K562 (cell line): ENCODE results near the gene ZFYVE28. TPM values are rescaled to one million over a fixed set of nuclear protein-coding genes. Genes with fewer than 3 reads are reported as not detected.

Experiments used
- BDP1 ChIP-seq: IDR thresholded peaks from 3 replicates; pipeline ENCODE4 v1.6.1; 2011; ENCODE audit not compliant: insufficient read length, insufficient read depth
- CGGBP1 ChIP-seq: fragments of 250-450 bp; sonication (Bioruptor Pico); IDR thresholded peaks from 2 replicates; pipeline ENCODE4 v1.9.0; 2021; ENCODE audit warnings: mild to moderate bottlenecking
- E2F1 ChIP-seq: sonication (generic); formaldehyde crosslinking; IDR thresholded peaks from 2 replicates; pipeline ENCODE4 v1.8.1; 2023; ENCODE audit warnings: mild to moderate bottlenecking, missing genetic modification reagents, moderate library complexity
- E2F5 ChIP-seq: sonication (generic); formaldehyde crosslinking; IDR thresholded peaks from 2 replicates; pipeline ENCODE4 v1.8.0; 2022; ENCODE audit warnings: mild to moderate bottlenecking, missing genetic modification reagents
- GTF2E2 ChIP-seq: fragments of 200-800 bp; sonication (Bioruptor generic); IDR thresholded peaks from 2 replicates; pipeline ENCODE4 v1.6.1; 2016; ENCODE audit warnings: missing genetic modification characterization, missing compliant biosample characterization
- HCFC1 ChIP-seq: IDR thresholded peaks from 2 replicates; pipeline ENCODE4 v1.6.1; 2012; ENCODE audit warnings: low read depth, low read length, improper control_type of control experiment
- HDGF ChIP-seq: fragments of 450-650 bp; IDR thresholded peaks from 2 replicates; pipeline ENCODE4 v1.6.1; 2016
- RBBP5 ChIP-seq: fragments of 200-600 bp; sonication (generic); IDR thresholded peaks from 2 replicates; pipeline ENCODE4 v1.6.1; 2012; ENCODE audit warnings: borderline replicate concordance, mild to moderate bottlenecking, low read length, control low read depth, inconsistent platforms; ENCODE audit not compliant: insufficient read depth, poor library complexity, severe bottlenecking
- RFX1 ChIP-seq: fragments of 450-650 bp; IDR thresholded peaks from 2 replicates; pipeline ENCODE4 v1.6.1; 2016; ENCODE audit warnings: mild to moderate bottlenecking, moderate library complexity
- SMAD4 ChIP-seq: fragments of 250-450 bp; sonication (Bioruptor Pico); conservative IDR thresholded peaks from 2 replicates; pipeline ENCODE4 v1.8.0; 2021; ENCODE audit warnings: inconsistent platforms, mild to moderate bottlenecking, moderate library complexity
- SOX6 ChIP-seq: fragments of 450-650 bp; IDR thresholded peaks from 2 replicates; pipeline ENCODE4 v1.6.1; 2014; ENCODE audit warnings: mild to moderate bottlenecking
- TBL1XR1 ChIP-seq, 2 experiments: IDR thresholded peaks; 2 replicates each; pipeline ENCODE4 v1.6.1; 2012; ENCODE audit warnings: improper control_type of control experiment in 2 of 2, low read length in 2 of 2, mild to moderate bottlenecking in 1 of 2
- TBP ChIP-seq: optimal IDR thresholded peaks from 2 replicates; pipeline ENCODE3; 2011; ENCODE audit warnings: low read depth, low read length, improper control_type of control experiment
- USF2 ChIP-seq: sonication (generic); formaldehyde crosslinking; IDR thresholded peaks from 2 replicates; pipeline ENCODE4 v1.5.0; 2020; ENCODE audit warnings: missing genetic modification reagents
- YY1 ChIP-seq, 3 experiments: IDR thresholded peaks; 2 replicates each; pipeline ENCODE4 v1.6.1; 2011; ENCODE audit warnings: low read length in 2 of 3, mild to moderate bottlenecking in 2 of 3, moderate library complexity in 2 of 3, borderline replicate concordance in 1 of 3, control low read depth in 1 of 3, low read depth in 1 of 3; ENCODE audit not compliant: insufficient read depth in 3 of 3, insufficient replicate concordance in 2 of 3, control insufficient read depth in 1 of 3, insufficient read length in 1 of 3; ENCODE audit errors: extremely low read depth in 1 of 3
- ZBTB8A ChIP-seq: fragments of 450-650 bp; IDR thresholded peaks from 2 replicates; pipeline ENCODE4 v1.6.1; 2018; ENCODE audit warnings: mild to moderate bottlenecking, moderate library complexity; ENCODE audit not compliant: partially characterized antibody
- ZNF644 ChIP-seq: fragments of 200-800 bp; sonication (Bioruptor generic); IDR thresholded peaks from 2 replicates; pipeline ENCODE4 v1.6.1; 2016; ENCODE audit warnings: low read depth, missing genetic modification characterization, missing compliant biosample characterization
- ZNF764 ChIP-seq: fragments of 250-450 bp; sonication (Bioruptor Pico); IDR thresholded peaks from 2 replicates; pipeline ENCODE4 v1.4.0; 2020; ENCODE audit warnings: low read depth, mild to moderate bottlenecking, moderate library complexity
- polyA plus RNA-seq, 8 experiments: library from polyadenylated mRNA; depleted of rRNA in 4 of 8; stranded (reverse) in 5 of 8; unstranded in 3 of 8; fragments of >200 nt; fragmentation: Nextera tagmentation in 2 of 8; fragmentation: Illumina TruSeq in 1 of 8; extraction: Ambion mirVana in 2 of 8; extraction: Trizol in 1 of 8; gene quantifications; 2 replicates each; pipeline versions ENCODE4 v1.2.1 to v1.2.3, GENCODE V29; 2011 to 2014; ENCODE audit warnings: inconsistent platforms in 1 of 8, missing spikeins in 1 of 8
- total RNA-seq, 7 experiments: library from RNA; depleted of rRNA in 6 of 7; stranded (reverse); fragments of >200 nt in 6 of 7; fragmentation: Illumina TruSeq in 2 of 7; extraction: Trizol in 2 of 7; gene quantifications; 2 replicates each; pipeline versions ENCODE4 v1.2.1 to v1.2.3, GENCODE V29; 2011 to 2021; ENCODE audit warnings: low replicate concordance in 1 of 7

ZFYVE28 gene
- total and polyA plus RNA-seq, 9 of the 15 experiments (the other 6 are each of a cell fraction or from before 2014, with no cell fraction given): 1.3 to 24.8 (median 8.9) TPM

- TF ChIP-seq SMAD4 (CRISPR knock-in tag): peak; percentile 59
- peak; percentile 93 for TF ChIP-seq E2F1 (CRISPR knock-in tag)
- TF ChIP-seq USF2 (CRISPR knock-in tag): peak; percentile 78
- peak in 1 of 3 experiments; percentile 64 for TF ChIP-seq YY1 (IDR thresholded peaks at IDR 0.05; ENCODE audit: borderline replicate concordance in 1 of 3, control insufficient read depth in 1 of 3, extremely low read depth in 1 of 3, insufficient read depth in 3 of 3, insufficient read length in 1 of 3, insufficient replicate concordance in 2 of 3, low read depth in 1 of 3, low read length in 2 of 3)
- TF ChIP-seq ZNF764: no peak
- no peak for TF ChIP-seq TBL1XR1 (IDR thresholded peaks at IDR 0.05; ENCODE audit: low read length in 2 of 2)
- TF ChIP-seq CGGBP1: 0 out of 2 replicates have a peak, but pooled peaks have one; percentile 12
- TF ChIP-seq HDGF: no peak
- peak; percentile 60 for TF ChIP-seq RBBP5
- TF ChIP-seq SOX6: peak; percentile 32; the same call in 1 of the 2 replicates
- peak; percentile 79 for TF ChIP-seq RFX1
- TF ChIP-seq GTF2E2: no peak
- no peak for TF ChIP-seq BDP1
- no peak for TF ChIP-seq ZBTB8A
- no peak for TF ChIP-seq E2F5
- no peak for TF ChIP-seq ZNF644 (tag)
- no peak; the same call in 1 of the 2 replicates for TF ChIP-seq HCFC1
- peak; percentile 61 for TF ChIP-seq TBP
Measured at GRCh38 chr4:2262145-2262943, 156.1 kb downstream of the ZFYVE28 start (continued).
